Peyer's patch (tissue), 4 donors: Measurements from ENCODE around the gene UBXN6.

Source experiments
- CTCF ChIP-seq, 6 experiments: fragments of 450-650 bp in 4 of 6; fragments of 200-600 bp in 2 of 6; sonication (generic) in 1 of 6; IDR thresholded peaks; one replicate each; pipeline ENCODE4 v1.5.1; 2017 to 2019; ENCODE audit warnings: antibody characterized with exemption in 6 of 6, mild to moderate bottlenecking in 3 of 6, moderate library complexity in 1 of 6
- POLR2A ChIP-seq, 2 donors: fragments of 450-650 bp; IDR thresholded peaks; one replicate each; pipeline ENCODE4 v1.5.1; 2017; ENCODE audit warnings: antibody characterized with exemption in 2 of 2, mild to moderate bottlenecking in 2 of 2, moderate library complexity in 2 of 2

GRCh38 chr19:4449022-4449638 is 8.5 kb downstream of the UBXN6 start:
- no peak for TF ChIP-seq CTCF (IDR thresholded peaks at IDR 0.05)
- no peak for TF ChIP-seq POLR2A (IDR thresholded peaks at IDR 0.05)
